IPS DF 6.9 (cell line): ENCODE measurements around the gene PUM2.

Experiments
- DNase-seq: peaks from one replicate; pipeline ENCODE4 v3.0.0-alpha.2; 2013; ENCODE audit warnings: low read depth, low spot score
- H3K27ac ChIP-seq: one replicate; pipeline ENCODE4 v1.5.1; 2013; ENCODE audit warnings: low read length, control low read depth
- H3K27me3 ChIP-seq: 2 replicates; pipeline ENCODE4 v1.6.1; 2013; ENCODE audit warnings: mild to moderate bottlenecking, low read length; ENCODE audit not compliant: control insufficient read depth, insufficient read depth
- H3K36me3 ChIP-seq: 2 replicates; pipeline ENCODE4 v1.6.1; 2013; ENCODE audit warnings: low read length; ENCODE audit not compliant: control insufficient read depth, insufficient read depth
- H3K4me1 ChIP-seq: 2 replicates; pipeline ENCODE4 v1.6.1; 2013; ENCODE audit warnings: low read length; ENCODE audit not compliant: control insufficient read depth, insufficient read depth
- H3K4me3 ChIP-seq: 2 replicates; pipeline ENCODE4 v1.5.1; 2013; ENCODE audit warnings: mild to moderate bottlenecking, low read length
- H3K9me3 ChIP-seq: 2 replicates; pipeline ENCODE4 v1.6.1; 2013; ENCODE audit warnings: low read length, inconsistent platforms; ENCODE audit not compliant: control insufficient read depth, insufficient read depth
- WGBS: extraction: QIAGEN DNeasy Blood & Tissue Kit; methylation state at CpG from one replicate; pipeline ENCODE4 v1.1.7; 2013; ENCODE audit warnings: mixed read lengths, missing lambda C conversion rate; ENCODE audit not compliant: insufficient read length, insufficient coverage; 5-methylcytosine and 5-hydroxymethylcytosine counted together

PUM2 gene

GRCh38 chr2:20218331-20219320 is 132.0 kb downstream of the PUM2 start:
- H3K27me3 ChIP-seq = no peaks in the 10 kb centered on the region
- no peak overlapping the region for H3K4me3 ChIP-seq
- H3K27ac ChIP-seq = no peak overlapping the region
- H3K36me3 ChIP-seq = no peaks in the 10 kb centered on the region
- H3K4me1 ChIP-seq = peaks cover 7% of the 10 kb centered on the region
- WGBS = no CpG with 5 or more reads among the region's 20 CpGs
- no peak for DNase-seq
- no peaks in the 10 kb centered on the region for H3K9me3 ChIP-seq

GRCh38 chr2:20217041-20217970 is 133.3 kb downstream of the PUM2 start:
- no peaks in the 10 kb centered on the region for H3K27me3 ChIP-seq
- peaks cover 3% of the 10 kb centered on the region for H3K4me1 ChIP-seq
- no peak overlapping the region for H3K27ac ChIP-seq
- no peak for DNase-seq
- peaks cover 2% of the 10 kb centered on the region; the same call in 1 of the 2 replicates for H3K36me3 ChIP-seq
- WGBS = no CpG with 5 or more reads among the region's 21 CpGs
- H3K9me3 ChIP-seq = no peaks in the 10 kb centered on the region
- H3K4me3 ChIP-seq = no peak overlapping the region

- Histone ChIP-seq H3K9me3 (no peaks in the 10 kb centered on the region), H3K4me1 (peaks cover 5% of the 10 kb centered on the region), H3K36me3 (peaks cover 2% of the 10 kb centered on the region; the same call in 1 of the 2 replicates), H3K27ac (no peak overlapping the region), H3K4me3 (no peak overlapping the region), H3K27me3 (no peaks in the 10 kb centered on the region)
- DNase-seq = no peak
- WGBS = no CpG with 5 or more reads among the region's 22 CpGs
These were observed 134.3 kb downstream of the PUM2 start for GRCh38 chr2:20216130-20217025.

GRCh38 chr2:20215183-20216040 is 135.2 kb downstream of the PUM2 start:
- WGBS = no CpG with 5 or more reads among the region's 13 CpGs
- no peak for DNase-seq
- H3K36me3 ChIP-seq = peaks cover 2% of the 10 kb centered on the region; the same call in 1 of the 2 replicates
- no peaks in the 10 kb centered on the region for H3K27me3 ChIP-seq
- peaks cover 5% of the 10 kb centered on the region for H3K4me1 ChIP-seq
- H3K4me3 ChIP-seq = no peak overlapping the region
- H3K27ac ChIP-seq = no peak overlapping the region
- no peaks in the 10 kb centered on the region for H3K9me3 ChIP-seq

- Histone ChIP-seq H3K4me3 (no peak overlapping the region), H3K27me3 (no peaks in the 10 kb centered on the region), H3K36me3 (peaks cover 2% of the 10 kb centered on the region; the same call in 1 of the 2 replicates), H3K9me3 (no peaks in the 10 kb centered on the region), H3K27ac (no peak overlapping the region), H3K4me1 (peaks cover 5% of the 10 kb centered on the region)
- WGBS = no CpG with 5 or more reads among the region's 2 CpGs
- no peak for DNase-seq
These were observed 136.0 kb downstream of the PUM2 start for GRCh38 chr2:20214566-20215182.

GRCh38 chr2:20213651-20214565 is 136.7 kb downstream of the PUM2 start:
- no peak for DNase-seq
- H3K36me3 ChIP-seq = peaks cover 2% of the 10 kb centered on the region; the same call in 1 of the 2 replicates
- H3K27ac ChIP-seq = no peak overlapping the region
- peaks cover 5% of the 10 kb centered on the region for H3K4me1 ChIP-seq
- WGBS = no CpG with 5 or more reads among the region's 9 CpGs
- no peaks in the 10 kb centered on the region for H3K27me3 ChIP-seq
- no peaks in the 10 kb centered on the region for H3K9me3 ChIP-seq
- no peak overlapping the region for H3K4me3 ChIP-seq

- WGBS = no CpG with 5 or more reads among the region's 16 CpGs
- DNase-seq = no peak
- Histone ChIP-seq H3K27ac (no peak overlapping the region), H3K27me3 (no peaks in the 10 kb centered on the region), H3K9me3 (no peaks in the 10 kb centered on the region), H3K4me3 (no peak overlapping the region), H3K36me3 (peaks cover 2% of the 10 kb centered on the region; the same call in 1 of the 2 replicates), H3K4me1 (peaks cover 5% of the 10 kb centered on the region)
These were observed 137.7 kb downstream of the PUM2 start for GRCh38 chr2:20212871-20213503.

GRCh38 chr2:20212459-20212870 is 138.2 kb downstream of the PUM2 start:
- no peaks in the 10 kb centered on the region for H3K9me3 ChIP-seq
- no peak overlapping the region for H3K4me3 ChIP-seq
- no peak for DNase-seq
- peaks cover 5% of the 10 kb centered on the region for H3K4me1 ChIP-seq
- no CpG with 5 or more reads among the region's 11 CpGs for WGBS
- H3K27ac ChIP-seq = no peak overlapping the region
- peaks cover 2% of the 10 kb centered on the region; the same call in 1 of the 2 replicates for H3K36me3 ChIP-seq
- no peaks in the 10 kb centered on the region for H3K27me3 ChIP-seq
